Right kidney (tissue), 1 donor: ENCODE measurements around the gene ATP2B2.

Experiments used
- DNase-seq: peaks from one replicate; pipeline ENCODE4 v3.0.0-alpha.2; 2016

Gene ATP2B2

DNA sequence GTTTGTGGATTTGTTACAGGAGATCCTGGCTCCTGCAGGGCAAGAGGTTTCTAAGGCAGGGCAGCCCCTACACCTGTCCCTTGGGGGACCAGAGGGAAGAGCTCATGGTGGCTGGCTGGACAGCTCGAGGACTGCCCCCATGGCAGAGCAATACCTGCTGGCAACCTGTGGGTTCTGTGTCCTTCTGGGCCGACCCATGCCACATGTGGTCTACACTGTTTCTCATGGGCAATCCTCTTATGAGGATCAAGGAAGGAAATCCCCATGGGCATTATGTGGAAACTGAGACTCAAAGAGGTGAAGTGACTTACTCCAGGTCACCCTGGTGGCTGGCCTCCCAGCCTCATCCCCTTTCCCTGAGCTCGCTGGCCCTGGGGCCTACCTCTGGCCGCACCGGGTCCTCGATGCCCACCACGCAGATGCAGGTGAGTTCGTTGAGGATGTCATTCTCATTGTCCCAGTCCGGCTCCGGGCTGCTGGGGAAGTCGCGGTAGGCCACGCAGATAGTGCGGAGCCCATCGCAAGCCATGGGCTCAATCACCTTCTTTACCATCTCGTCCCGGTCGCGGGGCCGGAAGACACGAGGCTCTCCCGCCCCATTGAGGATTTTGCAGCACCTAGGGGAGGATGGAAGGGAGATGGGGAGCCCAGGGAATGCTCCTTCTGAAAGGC is 146.9 kb downstream of the ATP2B2 start:
- no peak for DNase-seq

DNA sequence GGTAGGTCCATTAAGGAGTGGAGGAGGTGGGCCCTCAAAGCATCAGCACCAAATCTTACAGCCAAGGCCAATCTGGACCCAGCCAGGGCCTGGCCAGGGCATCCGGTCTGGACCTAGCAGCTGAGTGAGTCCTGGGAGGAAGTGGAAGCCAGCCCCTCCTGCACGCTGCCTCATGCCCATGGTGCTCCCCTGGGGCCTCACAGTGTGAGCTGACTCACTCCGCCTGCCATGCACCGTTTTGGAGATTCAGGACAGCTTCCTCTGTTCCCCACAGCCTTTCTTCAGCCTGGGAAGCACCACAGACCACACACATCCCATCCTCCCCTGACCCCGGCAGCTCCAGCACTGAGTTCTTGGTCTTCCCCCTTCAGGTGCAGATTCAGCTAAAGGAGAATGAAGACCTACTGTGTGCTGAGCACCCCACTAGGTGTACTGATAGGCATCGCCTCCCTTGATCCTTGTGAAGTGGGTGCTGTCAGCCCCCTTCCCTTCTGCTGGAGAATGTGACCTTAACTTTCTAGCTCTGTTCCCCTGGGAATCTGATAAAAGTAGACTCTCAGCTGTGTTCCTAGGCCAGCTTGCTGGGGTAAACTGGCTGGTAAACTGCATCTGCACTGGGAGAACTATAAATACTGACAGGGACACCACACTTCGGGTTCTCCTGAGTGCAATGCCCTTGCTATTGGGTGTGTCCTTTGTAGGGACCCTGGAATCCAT is 147.6 kb downstream of the ATP2B2 start:
- no peak for DNase-seq

DNA sequence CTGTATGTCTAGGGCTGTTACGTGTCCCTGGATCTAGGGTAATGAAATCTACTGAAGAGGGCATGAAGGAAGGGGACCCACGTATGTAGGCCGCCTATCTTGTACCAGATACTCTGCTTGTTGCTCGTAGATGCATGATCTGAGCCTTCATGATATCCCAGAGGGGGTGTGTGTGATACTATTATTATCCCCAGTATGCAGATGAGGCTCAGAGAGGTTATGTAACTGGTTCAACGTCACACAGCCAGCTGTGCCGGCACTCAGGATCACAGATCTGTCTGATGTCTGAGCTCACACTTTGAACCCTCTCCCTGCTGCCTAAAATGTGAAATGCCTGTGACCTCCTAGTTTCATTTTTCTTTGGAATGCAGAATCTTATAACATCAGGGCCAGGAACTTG is 148.3 kb downstream of the ATP2B2 start:
- no peak for DNase-seq

DNA sequence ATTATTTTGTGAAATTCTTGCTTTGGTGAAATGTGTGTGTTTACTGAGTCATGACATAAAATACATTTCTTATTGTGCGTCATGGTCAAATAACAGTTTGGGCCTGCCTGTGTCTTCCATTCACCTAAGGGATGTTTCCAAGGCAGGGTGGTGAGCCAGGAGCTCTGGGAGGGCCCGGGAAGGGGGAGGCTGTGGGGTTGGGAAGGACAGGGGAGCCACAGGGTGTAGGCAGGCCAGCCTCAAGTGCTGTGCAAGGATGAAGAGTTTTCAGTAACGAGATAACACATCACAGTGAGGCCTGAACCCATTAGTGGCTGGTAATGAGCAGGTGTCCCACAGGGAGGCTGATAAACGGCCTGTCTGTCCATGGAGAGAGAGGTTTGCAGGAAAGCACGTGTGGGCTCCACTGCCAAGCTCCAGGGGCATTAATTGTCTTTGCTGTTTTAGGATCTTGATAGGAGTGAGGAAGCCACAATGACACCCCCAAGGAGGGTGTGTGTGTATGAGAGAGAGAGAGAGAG is 148.9 kb downstream of the ATP2B2 start:
- no peak for DNase-seq

DNA sequence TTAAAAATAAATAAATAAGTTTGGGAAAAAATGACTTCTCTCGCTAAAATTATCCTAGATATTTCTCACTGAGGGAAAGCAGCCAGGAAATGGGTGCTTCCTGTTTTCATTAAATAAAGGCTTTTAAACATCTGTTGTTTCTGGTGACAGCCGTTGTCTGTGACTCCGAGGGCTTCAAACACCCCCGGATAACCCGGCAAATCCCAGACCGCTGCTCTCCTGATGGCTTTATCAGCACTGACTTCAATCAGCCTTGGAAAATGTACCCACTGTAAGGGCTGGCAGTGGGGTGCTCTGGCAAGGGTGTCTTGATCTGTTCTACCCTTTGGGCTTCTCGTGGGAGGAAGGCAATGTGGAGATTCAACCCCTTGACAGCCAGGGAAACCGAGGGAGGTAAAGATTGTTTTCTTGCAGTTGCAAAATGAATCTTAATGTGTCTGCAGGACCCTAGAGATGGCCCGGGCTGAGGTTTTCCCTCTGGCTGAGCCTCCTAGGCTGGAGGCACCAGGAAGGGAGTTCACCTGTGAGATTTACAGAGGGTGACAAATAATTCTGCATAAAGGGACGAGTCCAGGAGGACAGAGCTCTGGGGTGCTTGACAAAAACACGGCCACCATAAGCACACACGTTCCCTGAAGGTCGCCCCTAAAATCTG is 150.9 kb downstream of the ATP2B2 start:
- no peak for DNase-seq

DNA sequence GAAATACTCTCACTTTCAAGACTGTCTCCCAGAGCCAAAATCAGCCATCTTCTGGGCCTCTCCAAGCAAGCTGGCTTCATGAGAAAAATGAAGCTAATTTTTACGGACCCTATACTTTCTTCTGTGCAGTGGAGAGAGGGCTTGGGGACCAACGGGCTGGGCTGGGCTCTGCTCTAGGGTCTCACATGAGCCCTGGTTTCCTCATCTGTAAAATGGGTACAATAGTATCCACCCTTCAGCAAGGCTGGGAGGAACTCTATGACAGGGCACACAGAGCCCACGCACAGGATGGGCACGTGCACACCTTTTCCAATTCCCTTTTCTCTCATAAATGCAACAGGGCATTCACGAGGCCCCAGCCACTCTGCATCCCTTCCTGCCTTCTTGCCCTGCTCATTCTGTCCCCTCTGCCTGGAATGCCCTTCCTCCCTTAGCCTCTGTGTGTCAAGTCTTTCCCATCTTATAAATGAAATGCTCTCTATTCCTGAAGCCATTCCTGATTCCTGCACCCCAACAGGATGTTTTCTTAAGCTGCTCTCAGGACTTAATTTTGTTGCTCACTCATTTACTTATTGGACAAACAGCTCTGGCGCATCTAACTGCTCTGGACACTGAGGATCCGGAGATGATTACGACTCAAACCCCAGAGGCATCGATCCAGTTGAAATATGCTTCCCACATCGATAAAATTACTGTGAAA is 151.6 kb downstream of the ATP2B2 start:
- DNase-seq: no peak

DNA sequence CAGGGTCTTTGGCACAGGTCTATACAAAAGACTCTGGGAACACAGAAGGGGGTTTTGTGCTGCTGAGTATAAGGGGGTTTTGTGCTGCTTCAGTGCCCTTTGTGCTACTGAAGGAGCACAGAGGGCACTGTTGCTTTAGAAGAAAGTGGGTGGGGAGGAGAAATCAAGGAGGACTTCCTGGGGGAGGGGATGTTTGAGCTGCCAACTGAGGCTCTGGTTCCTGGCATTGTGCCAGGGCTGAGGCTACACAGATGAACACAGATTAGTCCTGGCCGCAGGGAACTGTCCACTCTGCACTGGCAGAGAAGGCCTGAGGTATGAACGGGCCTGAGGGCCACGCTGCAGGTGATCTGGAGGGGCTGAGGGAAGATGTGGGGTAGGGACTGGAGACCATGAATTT is 152.2 kb downstream of the ATP2B2 start:
- DNase-seq: no peak

DNA sequence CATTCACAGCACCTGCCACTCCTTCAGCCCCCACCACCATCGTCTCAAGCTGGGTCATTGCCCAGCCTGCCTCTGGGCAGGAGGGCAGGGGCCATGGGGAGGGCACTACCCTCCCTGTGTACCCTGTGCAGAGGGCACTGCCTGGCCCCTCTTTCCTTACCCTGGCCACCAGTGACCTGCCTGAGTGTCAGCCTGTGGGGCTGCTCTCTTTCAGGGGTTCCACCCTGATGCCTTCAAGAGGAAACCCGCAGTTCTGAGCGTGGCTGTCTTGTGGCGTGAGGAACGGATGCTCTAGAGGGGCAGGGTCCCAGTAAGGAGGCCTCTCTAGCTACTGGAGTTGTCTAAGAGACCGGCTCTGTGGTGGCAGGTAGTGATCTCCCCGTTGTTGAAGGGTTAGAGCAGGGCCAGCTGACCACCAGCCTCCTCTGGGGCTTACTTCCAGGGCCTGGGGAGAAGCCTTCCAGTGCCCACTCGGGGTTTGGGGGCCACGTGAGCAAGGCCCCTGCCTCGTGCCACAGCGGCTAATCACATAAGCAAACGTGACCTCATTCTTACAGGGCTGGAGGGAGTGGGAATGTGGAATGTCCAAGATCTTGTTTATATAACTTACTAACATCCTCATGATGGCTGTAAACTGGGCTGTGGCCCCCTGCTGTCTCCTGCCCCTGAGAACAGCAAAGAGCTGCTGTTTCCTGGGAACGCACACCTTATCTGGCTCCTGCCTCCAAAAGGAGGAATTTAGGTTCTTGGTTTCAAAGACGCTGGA is 153.1 kb downstream of the ATP2B2 start:
- DNase-seq: no peak

DNA sequence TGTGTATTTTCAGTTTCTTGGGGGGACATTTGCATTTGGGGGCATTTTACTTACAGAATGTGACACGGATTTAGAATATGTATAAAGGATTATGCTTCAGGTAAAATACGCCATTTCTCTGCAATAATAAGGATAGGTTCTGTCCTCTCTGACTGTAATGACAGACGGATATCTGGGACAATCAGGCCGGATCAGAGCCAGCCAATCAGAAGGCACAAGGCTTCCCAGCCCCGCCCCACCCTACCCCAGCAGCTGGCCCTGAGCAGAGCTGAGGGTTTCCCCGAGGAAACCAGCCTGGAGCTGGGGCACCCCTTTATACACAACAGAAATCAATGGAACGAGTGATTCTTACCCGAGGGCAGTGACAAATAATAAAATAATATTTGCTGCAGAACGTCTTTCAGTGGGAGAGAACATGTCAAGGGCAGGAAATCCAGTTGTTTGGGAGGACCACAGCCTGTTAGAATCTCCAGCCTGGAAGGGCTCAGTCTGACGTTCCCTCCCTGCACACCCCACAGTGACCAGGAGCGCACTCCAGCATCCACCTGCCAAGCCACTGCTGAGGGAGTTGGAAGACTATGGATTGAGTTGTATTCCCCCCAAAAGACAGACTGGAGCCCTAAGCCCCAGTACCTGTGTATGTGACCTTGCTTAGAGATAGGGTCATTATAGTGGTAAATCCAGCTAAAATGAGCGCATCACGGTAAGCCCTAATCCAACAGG is 154.2 kb downstream of the ATP2B2 start:
- no peak for DNase-seq

DNA sequence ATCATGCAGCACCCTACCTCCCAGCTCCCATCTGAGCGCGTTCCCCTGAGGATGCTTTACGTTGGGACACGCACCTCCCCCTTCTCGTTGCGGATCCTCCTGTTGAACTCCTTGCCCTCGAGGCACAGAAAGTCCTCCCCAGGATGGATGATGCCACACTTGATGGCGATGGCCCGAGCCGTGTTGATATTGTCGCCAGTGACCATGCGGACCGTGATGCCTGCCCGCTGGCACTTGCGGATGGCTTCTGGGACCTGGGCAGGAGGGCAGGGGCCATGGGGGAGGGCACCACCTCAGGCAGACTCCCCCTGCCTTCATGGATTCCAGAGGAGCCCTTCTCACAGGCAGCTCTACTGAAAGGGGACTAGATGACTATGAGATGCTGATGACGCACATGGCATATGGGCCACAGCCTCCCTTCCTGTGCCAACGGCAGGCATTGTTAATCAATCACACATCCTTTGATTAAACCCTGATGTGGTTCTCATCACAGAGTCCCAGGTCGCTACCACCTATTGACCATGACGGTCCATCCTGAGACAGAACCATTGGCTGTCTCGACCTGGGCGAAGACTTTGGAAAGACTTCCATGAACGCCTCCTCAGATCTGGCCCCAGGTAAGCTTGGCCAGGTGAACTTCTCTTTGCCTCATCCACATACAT is 154.9 kb downstream of the ATP2B2 start:
- no peak for DNase-seq

DNA sequence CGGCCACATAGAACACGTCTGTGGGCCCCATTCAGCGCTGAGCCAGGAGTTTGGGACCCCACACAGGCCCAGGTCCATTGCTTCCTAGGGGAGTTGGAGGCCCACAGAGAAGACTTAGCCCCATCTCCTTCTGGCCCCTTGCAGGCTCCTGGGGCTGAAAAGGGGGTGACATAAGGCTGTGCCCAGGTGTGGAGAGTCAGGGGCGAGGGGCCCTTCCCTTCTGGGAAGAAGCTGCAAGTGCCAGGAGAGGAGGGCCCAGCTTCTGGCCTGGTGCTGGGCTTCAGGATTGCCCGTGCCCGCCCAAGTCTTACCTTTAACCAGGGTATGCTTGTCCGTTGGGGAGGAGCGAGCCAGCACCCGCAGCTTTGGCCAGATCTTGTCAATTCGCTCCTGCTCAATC is 155.6 kb downstream of the ATP2B2 start:
- no peak for DNase-seq

DNA sequence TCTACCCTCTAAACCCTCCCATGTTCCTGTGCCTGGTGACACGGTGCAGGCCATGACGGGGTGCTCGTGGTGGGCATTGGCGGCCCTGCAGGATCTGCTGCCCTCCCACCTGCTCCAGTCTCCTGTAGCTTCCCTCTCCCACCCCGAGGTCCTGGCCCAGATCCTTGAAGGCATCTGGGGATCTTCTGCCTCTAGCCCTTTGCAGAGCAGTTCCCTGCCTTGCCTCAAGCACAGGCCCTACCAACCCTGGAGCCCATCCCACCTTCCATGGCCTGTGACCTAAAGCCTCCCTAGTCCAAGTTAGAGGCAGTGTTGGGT is 157.0 kb downstream of the ATP2B2 start:
- DNase-seq: no peak

DNA sequence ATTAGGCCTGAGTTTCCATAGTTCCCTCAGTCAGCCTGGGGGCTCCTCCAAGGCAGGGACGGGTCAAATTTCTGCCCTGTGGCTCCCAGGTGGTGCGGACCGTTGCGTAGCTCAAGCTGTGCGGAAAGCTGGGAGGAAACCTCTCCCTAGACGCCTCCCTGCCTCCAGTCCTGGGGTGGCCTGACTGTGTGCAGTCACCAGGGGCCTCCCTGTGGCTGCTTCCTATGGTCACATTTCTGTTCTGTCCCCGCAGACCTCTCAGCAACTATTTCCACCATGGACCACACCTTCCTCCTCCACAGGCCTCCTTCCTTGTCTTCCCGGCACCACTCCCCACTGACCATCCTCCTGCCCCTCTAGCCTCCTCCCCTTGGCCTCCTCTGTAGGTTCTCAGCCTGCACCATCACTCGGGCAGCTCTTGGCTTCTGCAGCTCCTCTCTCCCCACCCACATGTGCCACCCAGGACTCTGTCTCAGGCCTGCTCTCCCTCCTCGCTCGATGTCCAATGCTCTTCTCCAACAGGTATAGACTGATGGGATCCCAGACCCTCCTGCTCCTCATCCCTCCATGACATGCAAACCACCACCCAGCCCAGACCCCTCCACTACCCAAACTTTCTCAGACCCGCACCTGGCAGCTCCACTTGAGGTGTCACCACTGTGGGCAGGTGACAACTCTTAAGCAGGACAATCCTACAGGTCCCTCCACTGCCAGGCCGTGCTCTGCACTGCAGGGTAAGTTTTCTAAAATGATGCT is 157.6 kb downstream of the ATP2B2 start:
- no peak for DNase-seq

DNA sequence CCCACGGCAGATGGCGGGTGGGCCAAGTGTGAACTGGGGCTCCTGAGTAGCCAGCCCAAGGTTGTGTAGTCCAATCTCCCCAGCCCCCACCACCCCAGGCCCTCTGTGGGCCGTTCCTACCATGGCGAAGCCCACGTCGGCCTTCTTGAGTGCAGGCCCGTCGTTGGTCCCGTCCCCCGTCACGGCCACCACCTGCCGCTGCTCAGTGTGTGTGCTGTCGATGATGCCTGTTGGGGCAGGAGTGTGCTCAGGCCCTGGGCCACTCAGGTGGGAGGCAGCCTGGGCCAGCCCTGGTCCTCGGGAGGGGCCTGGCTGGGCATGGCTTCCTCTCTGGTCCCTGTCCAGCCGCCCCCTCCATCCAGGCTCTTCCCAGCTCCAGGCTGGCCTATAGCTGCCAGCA is 159.5 kb downstream of the ATP2B2 start:
- no peak for DNase-seq

DNA sequence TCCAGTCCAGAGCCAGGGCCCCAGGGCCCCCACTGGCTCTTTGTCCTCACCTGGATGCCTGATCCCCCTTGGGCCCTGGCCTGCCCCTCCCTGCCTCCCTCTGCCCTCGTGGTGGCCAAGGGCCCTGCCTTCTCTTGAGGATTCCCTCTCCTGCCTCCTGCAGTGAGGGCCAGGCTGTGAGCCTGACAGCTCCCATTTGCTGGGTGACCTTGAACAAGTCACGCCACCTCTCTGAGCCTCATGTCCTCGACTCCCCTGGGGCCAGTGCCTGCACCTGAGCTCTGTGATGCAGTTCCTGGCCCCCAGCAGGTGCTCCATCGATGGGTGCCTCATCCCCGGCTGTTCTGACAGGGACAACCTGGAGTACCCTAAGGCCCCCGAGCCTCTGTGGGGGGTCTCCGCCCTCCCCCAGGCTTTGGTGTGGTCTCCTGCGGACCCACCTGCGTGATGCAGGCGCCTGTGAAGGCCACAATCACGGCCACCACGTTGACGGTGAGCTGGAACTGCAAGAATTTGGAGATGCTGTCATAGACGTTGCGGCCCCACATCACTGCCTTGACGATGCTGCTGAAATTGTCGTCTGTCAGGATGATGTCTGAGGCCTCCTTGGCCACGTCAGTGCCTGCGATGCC is 160.3 kb downstream of the ATP2B2 start:
- DNase-seq: no peak

DNA sequence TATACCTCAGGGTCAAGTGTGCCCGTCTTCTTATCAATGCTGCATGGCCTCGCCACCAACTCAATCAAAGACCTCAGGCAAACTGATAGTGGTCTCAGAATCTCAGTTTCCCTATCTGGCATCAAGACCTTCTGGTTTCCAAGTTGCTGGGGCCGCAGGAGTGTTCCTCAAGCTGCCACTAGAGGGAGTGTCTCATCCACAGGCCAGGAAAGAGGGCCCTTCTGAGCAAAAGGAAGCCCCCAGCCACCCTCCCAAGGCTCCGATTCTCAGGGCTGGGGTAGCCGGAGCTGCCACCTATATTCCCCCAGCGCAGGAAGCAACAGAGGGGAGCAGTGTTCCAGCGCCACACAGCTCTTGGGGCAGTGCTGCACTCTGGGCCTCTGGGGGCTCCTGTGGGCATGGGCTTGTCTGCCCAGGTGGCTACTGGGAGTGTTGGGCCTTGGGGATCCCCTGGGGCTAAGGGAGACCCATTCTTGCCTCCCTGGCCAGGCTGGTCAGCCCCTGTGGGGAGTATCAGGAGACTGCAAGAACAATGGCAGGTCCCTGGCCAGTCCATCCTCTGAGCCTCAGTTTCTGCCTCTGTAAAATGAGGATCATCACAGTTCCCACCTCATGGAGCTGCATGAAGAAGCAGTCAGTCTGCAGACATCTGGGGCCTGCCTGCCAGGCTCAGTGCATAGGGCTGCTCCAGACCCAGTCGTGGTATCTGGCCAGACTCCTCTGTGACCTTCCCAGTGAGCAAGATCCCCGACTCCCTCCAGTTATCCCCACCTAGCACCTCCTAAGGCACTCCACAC is 161.0 kb downstream of the ATP2B2 start:
- DNase-seq: peak; percentile 48

DNA sequence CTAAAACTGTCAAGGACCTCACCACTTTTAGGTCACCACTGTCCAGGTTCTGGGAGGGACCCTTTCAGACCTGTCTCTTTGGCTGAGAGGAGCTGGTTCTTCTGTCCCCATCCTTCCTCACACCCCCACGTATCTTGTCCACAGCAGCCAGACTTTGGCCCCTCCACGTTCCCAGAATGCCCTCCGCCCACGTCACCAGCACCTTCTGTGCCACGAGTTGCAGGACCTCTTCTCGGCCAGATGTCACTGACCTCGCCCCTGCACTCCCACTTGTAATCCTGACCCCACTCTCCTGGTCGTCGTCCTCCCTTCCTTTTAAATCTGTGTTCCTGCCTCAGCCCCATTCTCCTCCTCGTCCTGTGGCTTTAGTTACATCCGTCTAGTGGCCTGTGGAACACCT is 161.9 kb downstream of the ATP2B2 start:
- DNase-seq: no peak

DNA sequence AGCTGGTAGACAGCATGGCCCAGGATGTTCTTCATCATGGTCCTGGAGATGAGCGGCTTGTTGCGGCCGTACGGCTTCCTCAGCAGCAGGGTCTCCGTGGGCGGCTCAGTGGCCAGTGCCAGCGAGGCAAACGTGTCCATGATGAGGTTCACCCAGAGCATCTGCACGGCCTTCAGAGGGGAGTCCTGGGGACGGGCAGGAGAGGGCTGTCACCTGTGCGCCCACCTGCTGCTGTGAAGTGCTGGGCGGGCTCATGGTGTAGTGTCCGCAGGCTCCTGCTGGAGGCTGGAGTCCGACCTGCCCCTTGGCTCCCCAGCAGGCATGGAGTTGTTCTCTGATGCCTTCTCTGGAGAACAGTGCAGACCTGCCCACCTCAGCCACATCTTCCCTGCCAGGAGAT is 162.6 kb downstream of the ATP2B2 start:
- DNase-seq: no peak

DNA sequence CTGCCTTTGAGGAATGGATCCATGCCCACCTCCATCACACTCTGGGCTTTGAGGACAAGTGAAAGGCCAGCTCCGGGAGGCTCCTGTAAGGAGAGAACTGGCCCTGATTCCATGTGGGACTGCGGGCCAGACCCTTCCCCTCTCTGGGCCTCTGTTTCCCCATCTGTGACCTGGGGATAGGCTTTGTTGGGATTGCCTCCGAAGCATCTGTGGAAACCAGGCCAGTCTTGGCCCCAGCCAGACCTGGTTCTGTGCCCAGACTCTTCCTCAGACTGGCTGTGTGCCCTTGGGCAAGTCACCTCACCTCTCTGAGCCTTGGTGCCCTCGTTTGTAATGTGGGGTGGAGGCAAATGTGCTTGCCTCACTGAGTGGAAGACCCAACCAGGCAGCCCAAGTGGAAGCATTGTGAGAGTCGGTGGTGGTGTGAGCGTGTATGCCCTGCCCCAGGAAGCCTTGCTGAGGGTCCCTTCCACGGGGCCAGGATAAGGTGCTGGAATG is 163.4 kb downstream of the ATP2B2 start:
- no peak for DNase-seq
